HL-60 (cell line): Measurements from ENCODE around the gene LDAH.

ENCODE experiments used
- DNase-seq, 2 experiments: peaks; one replicate each; pipeline ENCODE4 v3.0.0-alpha.2; 2010 to 2020; ENCODE audit warnings: low read depth in 1 of 2, low spot score in 1 of 2
- H3K27ac ChIP-seq: fragments of 250-450 bp; sonication (Bioruptor Pico); replicated peaks from 2 replicates; pipeline ENCODE4 v1.5.1; 2020; ENCODE audit warnings: mild to moderate bottlenecking, moderate library complexity
- H3K27me3 ChIP-seq: fragments of 250-450 bp; sonication (Bioruptor Pico); 2 replicates; pipeline ENCODE4 v1.5.1; 2021; ENCODE audit warnings: mild to moderate bottlenecking, moderate library complexity; ENCODE audit not compliant: insufficient read depth, poor library complexity, severe bottlenecking
- H3K4me3 ChIP-seq: replicated peaks from 2 replicates; pipeline ENCODE4 v1.5.1; 2011; ENCODE audit warnings: mild to moderate bottlenecking, control low read depth, low read length; ENCODE audit not compliant: insufficient read depth
- GABPA ChIP-seq: IDR thresholded peaks from 2 replicates; pipeline ENCODE4 v1.6.1; 2012; ENCODE audit warnings: low read depth
- POLR2AphosphoS5 ChIP-seq: IDR thresholded peaks from 2 replicates; pipeline ENCODE4 v1.6.1; 2012; ENCODE audit warnings: low read depth
- REST ChIP-seq: IDR thresholded peaks from 2 replicates; pipeline ENCODE4 v1.6.1; 2012; ENCODE audit warnings: low read depth; ENCODE audit not compliant: insufficient replicate concordance
- SPI1 ChIP-seq: IDR thresholded peaks from 2 replicates; pipeline ENCODE4 v1.6.1; 2012; ENCODE audit warnings: low read depth, mild to moderate bottlenecking, borderline replicate concordance
- TF ChIP-seq, protein P1 (sequence below): IDR thresholded peaks from one replicate; pipeline ENCODE4 v1.5.1; 2011; ENCODE audit warnings: low read length, control low read depth, inconsistent platforms; ENCODE audit not compliant: insufficient read depth

Gene LDAH

GRCh38 chr2:20812779-20813178, 10.1 kb downstream of the LDAH start:
- Histone ChIP-seq H3K27ac (no peak overlapping the region), H3K4me3 (no peak overlapping the region), H3K27me3 (no peaks in the 10 kb centered on the region)
- DNase-seq, result no peak
- no peak for TF ChIP-seq REST
- TF ChIP-seq, protein P1, sequence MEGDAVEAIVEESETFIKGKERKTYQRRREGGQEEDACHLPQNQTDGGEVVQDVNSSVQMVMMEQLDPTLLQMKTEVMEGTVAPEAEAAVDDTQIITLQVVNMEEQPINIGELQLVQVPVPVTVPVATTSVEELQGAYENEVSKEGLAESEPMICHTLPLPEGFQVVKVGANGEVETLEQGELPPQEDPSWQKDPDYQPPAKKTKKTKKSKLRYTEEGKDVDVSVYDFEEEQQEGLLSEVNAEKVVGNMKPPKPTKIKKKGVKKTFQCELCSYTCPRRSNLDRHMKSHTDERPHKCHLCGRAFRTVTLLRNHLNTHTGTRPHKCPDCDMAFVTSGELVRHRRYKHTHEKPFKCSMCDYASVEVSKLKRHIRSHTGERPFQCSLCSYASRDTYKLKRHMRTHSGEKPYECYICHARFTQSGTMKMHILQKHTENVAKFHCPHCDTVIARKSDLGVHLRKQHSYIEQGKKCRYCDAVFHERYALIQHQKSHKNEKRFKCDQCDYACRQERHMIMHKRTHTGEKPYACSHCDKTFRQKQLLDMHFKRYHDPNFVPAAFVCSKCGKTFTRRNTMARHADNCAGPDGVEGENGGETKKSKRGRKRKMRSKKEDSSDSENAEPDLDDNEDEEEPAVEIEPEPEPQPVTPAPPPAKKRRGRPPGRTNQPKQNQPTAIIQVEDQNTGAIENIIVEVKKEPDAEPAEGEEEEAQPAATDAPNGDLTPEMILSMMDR, result no peak
- TF ChIP-seq GABPA, result no peak
- no peak for TF ChIP-seq SPI1
- TF ChIP-seq POLR2AphosphoS5, result no peak

- Histone ChIP-seq H3K27me3 (no peaks in the 10 kb centered on the region), H3K4me3 (no peak overlapping the region), H3K27ac (no peak overlapping the region)
- TF ChIP-seq SPI1 (no peak), REST (no peak), POLR2AphosphoS5 (no peak), GABPA (no peak)
- TF ChIP-seq, protein P1, result no peak
- no peak for DNase-seq
These were observed 16.6 kb downstream of the LDAH start for GRCh38 chr2:20806286-20806685.

GRCh38 chr2:20803974-20804373, 18.9 kb downstream of the LDAH start:
- Histone ChIP-seq H3K27ac (no peak overlapping the region), H3K4me3 (no peak overlapping the region), H3K27me3 (no peaks in the 10 kb centered on the region)
- TF ChIP-seq REST, result no peak
- no peak for TF ChIP-seq POLR2AphosphoS5
- no peak for TF ChIP-seq GABPA
- TF ChIP-seq SPI1, result no peak
- TF ChIP-seq, protein P1, result no peak
- DNase-seq, result no peak
